Occipital lobe (tissue), 2 donors: ENCODE measurements around the gene CELSR1. TPM values are rescaled to one million over a fixed set of nuclear protein-coding genes. Genes with fewer than 3 reads are reported as not detected.
"Not testable (repeated sequence)": the region's sequence is repeated elsewhere in the genome, so short reads cannot be mapped to it uniquely, and the experiment has no call there.

Source experiments
- DNase-seq: peaks from one replicate; lab custom pipeline; 2025; lab: John Stamatoyannopoulos, UW
- total RNA-seq: library from RNA; depleted of rRNA; stranded (reverse); fragments of >200 nt; gene quantifications from one replicate; pipeline ENCODE4 v1.2.3, GENCODE V29; 2014

The CELSR1 gene
- total RNA-seq, 1 donor from 2014 or later = 4.1 TPM

DNA sequence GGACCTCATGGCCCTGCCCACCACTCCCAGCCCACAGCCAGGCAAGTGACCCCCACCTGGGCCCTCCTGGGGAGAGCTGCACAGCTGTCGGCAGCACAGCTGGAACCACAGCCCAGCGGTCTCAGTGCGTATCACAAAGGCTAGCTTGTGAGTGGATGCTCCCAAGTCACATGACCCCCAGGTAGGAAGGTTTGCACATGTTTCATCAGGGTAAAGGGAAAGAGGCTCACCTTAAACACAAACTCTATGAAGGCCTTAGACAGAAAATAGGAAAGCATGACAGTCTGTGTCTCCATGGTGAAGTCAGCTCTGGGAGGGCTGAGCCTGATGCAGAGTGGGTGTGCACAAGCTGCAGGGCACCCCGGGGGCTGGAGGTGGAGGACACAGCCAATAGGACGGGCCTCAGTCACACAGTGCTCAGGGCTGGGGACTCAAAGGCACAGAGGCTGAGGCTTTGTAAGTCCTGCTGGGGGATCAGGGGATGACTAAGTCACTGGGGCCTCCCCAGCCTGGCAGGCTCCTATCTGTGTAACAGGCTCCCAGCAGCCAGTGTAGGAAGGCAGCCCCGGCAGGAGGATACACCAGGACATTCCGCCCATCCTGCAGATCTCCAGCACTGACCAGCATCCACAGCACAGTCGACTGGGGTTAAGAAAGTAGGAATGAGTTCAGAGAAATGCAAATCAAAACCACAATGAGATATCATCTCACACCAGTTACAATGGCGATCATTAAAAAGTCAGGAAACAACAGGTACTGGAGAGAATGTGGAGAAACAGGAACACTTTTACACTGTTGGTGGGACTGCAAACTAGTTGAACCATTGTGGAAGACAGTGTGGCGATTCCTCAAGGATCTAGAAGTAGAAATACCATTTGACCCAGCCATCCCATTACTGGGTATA is 22.0 kb downstream of the CELSR1 start:
- no peak for DNase-seq

DNA sequence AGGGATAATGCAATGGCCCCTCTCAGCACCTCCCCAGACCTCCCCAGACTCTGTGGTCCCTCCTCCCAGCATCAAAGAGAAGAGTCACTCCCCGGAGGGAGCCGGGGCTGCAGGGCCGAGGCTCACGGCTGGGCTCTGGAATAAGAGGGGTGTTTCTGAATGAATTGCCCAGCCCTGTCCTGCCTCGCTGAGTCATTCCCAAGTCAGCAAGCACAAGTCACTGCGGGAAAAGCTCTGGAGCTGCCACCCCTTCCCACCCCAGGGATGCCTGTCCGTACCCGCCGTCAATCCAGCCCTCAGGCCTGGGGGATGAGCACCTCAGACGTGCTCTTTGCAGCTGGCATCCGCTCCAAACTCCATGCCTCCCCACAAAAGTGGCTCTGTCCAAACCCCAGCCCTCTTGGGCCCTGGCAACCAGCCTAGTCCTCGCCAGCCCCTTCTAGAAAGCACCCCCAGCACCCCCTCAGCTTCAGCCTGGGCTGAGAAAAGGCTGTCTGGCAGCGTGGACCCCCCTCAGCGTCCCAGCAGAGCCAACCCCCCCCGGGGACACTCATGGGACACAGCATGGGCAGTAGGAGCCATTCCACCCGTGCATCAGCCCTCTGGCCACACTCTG is 22.7 kb downstream of the CELSR1 start:
- no peak for DNase-seq

DNA sequence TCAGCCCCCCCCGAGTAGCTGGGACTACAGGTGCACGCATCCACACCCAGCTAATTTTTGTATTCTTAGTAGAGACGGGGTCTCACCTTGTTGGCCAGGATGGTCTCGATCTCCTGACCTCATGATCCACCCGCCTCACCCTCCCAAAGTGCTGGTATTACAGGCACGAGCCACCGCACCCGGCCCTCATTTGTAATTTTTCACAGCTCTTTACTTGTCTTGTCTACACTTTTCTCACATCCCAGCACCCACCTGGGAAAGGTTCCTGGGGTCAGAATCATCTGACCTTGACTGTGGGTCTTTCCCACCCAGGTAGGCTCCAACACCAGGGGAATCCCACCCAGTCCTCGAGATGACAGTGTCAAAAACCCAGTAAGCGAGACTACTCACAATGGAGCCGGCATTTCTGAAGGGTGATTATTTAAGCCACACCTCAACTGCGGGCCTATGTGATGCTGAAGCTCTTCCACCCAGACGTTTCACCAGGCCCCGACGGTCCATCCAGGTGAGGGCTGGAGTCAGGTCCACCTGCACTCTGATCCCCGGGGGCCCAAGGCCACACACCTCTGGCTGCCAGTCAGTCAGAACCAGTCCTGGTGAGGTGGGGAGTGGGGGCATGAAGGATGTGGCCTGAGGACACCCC is 23.4 kb downstream of the CELSR1 start:
- DNase-seq = no peak

DNA sequence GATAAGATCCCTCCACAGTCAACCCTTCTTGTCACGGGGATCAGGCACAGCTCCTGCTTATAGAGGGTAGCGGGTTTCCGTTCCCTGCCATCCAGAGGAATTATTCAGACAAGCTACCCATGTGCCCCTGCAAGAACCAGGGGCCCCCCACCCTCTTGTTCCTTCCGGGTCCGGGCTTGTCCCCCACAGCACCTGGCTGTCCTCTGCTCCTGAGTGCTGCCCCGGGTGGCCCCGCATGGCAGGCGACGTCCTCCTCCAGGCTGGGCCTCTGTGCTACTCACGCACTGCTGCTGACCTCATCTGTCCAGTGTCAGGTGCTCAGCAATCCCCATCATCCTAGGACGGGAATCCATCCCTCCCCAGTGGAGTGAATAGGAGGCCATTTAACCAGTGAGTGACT is 24.7 kb downstream of the CELSR1 start:
- no peak for DNase-seq

DNA sequence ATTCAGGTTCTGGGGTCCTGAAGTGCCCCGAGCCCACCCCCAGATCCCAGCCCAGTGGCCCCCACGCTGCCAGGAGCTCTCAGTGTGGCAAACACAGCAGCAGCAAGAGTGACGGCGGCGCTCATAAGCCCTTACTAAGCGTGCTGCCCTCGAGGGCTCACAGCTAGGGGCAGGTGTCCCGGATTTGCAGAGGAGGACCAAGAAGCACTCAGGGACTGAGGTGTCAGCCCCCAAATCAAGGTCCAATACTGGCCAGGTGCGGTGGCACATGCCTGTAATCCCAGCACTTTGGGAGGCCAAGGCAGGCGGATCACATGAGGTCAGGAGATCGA is 25.4 kb downstream of the CELSR1 start:
- no peak for DNase-seq

DNA sequence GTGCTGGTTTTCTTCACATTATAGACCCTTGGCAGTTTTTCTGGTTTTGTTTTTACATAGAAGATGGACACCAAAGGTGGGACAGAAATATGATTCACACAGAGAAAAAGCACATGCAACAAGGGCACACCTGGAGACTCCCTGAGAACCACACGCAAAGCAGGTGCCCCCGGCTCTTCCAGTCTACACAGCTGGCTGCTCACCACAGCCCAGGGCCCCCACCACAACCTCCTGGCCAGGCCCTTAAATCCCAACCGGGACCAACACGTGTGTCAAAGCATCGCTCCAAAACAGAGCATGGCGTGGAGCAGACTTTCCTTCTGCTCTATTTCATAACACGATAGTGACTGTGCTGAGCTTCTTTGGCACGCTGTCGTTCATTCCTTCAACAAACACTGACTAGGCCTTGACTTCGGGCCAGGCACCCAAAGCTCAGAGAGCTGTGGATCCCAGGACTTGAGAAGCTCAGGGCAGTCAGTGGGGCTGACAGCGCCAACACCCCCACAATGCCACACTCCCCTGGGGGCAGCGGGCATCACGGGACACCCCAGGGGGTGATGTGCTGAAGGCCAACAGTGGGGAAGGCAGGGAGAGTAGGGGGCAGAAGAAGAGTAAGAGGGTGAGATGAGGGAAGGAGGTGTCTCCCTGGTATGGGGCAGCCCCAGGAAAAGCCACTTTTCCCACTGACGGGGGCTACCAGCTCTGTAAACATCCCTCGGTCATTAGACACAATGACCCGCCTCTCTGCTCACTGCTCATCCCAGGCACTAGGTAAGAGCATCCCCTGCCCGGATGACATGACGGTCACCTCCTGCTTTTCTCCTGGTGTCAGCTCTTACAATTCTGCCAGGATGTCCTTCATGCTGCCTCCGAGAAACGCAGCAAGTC is 26.0 kb downstream of the CELSR1 start:
- no peak for DNase-seq

DNA sequence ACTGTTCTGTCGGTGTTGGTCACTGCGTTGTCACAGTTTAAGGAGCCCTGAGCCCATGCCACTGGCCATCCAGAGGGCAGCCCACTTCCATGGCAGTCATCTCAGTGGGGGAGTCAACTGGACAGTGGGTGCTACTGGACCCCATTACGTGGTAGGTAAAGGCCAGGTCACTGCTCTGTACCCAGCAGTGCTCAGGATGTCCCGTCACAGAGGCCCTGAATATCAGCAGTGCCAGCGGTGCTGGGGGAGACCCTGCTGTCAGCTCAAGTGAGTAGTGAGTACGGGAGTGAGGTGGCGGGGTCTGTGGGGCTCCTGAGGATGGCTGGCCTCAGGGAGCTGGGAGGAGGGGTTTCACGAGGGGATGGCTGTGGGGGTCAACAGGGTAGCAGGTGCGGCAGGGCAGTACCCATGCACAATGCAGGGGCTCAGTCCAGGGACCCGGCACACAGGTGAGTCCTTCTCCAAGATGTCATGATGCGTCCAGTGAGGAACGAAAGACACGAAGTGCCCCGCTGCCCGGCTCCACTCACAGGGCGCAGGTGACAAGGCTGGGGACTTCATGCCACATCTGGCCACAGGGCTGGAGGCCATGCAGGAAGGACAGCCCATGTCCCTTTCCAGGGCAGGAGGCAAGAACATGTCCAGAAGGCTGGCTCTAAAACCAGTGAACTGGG is 27.9 kb downstream of the CELSR1 start:
- DNase-seq = no peak

DNA sequence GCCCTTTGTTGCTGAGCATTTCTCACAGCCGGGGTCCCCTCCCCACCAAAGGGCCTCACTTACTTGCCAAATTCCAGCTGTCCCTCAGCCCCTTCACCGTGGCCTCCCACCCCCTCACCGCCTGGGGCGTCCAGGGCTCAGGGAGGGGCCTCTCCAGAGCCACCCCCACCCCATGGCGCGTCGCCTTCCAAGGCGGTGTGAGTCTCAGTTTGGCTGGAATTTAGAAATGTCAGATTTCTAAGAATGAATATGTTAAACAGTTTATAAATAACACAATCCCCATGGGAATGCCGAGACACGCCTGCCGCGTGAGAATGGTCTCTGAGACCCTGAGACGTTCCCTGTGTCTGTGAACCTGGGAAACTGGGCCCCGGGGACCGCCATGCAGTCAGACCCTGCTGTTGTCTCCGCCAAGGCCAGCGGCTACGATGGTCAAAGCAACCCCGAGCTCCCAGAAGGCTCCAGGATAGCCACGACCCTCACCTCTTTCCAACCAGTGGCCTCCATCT is 28.9 kb downstream of the CELSR1 start:
- no peak for DNase-seq

DNA sequence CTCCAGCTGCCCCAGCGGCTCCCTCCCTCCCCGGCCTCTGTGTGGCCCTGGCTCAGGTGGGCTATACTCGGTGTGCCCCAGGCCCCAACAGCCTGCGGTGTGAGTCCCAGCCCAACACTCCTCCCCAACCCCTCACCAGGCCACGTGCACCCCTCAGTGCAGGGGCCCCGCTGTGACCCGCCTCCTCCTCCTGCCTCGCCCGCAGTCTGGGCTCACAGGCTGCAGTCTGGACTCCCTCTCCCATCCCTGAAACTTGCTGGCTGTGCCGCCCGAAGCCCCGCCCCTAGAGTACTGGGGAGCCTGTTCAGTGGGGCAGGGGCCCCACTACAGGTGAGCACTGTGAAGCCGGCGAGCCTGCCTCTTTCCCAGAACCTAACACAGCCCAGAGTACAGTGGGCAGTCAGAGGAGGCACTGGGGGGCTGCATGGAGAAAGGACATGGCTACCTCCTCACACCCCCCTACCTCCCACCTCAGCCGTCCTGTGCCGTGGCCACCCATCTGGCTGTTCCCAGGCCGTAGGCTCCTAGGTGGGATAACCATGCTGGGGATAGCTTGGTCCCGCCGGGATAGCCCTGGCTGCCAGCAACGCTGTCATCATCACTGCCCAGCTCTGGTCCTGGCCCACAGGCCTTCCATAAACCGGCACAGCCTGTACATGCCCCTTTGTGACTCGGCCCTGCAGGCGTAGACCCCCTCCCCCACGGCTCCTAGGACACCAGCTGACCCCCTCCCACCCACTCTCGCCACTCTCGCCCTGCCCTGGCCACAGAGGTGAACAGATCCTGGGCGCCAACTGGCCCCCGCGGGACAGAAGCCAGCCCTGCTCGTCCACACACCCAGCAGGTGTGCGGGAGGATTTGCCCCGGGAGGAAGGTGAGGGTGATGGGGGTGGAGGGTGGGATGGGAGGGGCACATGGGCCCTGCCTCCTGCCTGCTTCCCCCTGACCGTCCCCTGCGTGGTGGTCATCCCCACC is 29.7 kb downstream of the CELSR1 start:
- no peak for DNase-seq

DNA sequence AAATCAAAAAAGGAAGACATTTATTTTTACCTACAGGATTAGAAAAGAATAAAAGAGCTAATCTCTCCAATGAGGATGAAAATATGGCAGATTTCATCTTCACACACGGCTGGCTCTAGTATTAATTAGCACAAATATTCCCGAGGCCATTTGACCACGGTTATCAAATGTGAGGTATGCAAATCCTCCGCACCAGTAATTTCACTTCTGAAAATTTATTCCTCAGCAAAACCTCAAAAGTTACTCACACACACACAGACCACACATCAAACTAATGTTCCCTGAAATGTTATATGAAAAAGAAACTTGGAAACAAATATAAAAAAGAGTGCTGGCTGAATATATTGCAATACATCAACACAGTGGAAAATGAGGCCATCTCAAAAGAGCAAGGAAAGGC is 32.8 kb downstream of the CELSR1 start:
- DNase-seq = no peak

DNA sequence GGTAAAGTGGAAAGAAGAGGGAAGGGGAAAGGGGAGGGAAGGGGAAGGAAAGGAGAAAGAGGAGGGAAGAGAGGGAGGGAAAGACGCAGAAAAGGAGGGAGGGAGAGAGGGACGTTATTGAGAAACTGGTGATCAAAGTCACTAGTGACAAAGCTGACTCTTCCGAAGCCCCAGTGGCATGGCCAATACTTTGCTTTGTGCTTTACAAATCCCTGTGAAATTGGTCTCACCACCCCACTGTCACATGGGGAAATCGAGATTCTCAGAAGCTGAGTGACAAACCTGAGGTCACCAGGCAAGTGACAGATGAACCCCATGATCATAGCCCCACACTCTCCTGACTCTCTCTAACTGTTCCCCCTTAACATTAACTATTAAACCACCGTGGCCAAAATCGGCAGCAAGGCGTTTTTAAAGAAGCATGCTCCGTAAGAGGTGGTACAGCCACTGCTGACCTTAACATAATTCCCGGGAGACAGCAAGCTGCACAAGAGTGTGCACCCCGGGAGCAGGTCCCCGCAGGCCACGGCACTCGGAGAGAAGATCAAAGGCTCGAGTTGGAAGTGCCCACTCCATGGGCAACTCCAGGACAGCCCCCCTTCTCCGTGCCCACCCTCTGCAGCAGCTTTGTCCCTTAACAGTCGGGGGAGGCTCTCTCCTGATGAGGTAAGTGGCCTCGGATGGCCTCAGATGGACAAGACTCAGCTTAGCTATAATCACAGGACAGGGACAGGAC is 34.8 kb downstream of the CELSR1 start:
- DNase-seq = no peak

DNA sequence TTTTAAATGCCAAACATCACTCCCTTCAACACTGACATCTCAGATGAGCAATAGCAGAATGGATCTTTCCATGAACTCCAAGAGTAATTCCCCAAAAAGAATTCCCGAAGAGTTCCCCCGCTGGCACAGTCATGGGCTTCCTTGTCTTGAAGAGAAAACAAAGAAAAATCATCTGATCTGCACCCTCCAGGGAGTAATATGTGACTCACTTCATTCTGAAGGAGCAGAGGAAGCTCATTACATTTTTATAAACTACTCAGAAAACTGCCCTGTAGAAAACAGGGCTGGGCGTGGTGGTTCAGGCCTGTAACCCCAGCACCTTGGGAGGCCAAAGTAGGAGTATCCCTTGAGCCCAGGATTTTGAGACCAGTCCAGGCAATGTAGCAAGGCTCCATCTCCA is 35.7 kb downstream of the CELSR1 start:
- no peak for DNase-seq

DNA sequence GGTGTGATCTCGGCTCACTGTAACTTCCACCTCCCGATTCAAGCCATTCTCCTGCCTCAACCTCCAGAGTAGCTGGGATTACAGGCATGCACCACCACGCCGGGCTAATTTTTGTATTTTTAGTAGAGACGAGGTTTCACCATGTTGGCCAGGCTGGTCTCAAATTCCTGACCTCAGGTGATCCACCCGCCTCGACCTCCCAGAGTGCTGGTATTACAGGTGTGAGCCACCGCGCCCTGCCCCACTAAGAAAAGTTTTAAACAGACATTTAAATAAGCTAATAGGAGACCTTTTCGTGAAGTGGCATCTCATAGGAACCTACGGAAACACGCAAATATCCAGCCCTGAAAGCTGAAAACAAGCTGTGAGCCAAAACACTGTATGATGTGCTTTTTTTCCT is 36.2 kb downstream of the CELSR1 start:
- DNase-seq = not testable (repeated sequence)

DNA sequence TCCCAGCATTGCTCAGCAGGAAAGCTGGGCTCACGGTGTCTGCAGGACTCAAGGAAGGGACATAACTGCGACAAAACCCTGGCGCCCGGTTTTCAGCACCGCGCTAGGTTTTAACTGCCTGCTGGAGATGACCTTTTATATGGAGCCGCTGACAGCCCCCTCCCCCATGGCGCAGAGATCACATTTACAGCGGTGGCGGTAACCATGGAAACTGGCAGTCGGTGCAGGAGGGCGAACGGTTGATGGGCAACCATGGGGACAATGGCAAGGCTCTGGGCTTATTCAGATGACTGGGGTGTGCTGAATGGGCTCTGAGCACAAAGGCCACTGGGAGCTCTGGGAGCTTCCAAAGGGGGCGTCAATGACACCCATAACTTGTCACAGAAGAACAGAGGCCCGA is 37.2 kb downstream of the CELSR1 start:
- no peak for DNase-seq

DNA sequence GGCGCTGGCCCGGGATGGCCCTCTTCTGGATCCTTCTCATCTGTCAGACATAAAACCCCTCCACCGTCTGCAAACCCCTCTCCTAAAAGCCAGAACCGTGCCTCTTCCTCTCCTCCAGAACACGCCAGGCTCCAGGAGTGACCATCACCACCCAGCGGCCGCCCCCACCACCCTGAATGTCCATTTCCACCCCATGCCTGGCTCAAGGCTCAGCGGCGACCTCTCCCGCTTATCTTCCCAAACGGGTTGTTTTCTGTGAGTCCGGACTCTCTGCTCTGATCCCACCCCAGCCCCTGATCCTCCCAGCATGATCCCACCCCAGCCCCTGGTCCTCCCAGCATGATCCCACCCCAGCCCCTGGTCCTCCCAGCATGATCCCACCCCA is 37.6 kb downstream of the CELSR1 start:
- no peak for DNase-seq

DNA sequence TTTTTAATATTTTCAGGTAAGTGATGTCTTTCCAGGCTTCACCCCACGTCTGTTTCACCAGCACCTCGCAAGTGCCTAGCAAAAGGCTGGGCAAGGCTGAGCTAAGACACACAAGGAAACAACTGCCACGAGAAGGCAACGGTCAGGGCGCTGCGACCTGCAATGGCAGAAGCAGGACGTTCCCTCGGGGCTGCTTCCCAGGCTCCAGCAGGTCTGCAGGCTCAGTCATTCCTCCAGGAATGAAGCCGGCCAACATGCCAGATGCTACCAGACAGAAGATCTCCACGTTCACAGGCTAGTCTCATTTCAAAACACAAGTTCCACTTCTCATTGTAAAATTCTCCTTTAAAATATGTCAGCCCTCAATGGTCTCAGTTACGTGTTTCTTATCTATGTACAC is 45.5 kb downstream of the CELSR1 start:
- no peak for DNase-seq

DNA sequence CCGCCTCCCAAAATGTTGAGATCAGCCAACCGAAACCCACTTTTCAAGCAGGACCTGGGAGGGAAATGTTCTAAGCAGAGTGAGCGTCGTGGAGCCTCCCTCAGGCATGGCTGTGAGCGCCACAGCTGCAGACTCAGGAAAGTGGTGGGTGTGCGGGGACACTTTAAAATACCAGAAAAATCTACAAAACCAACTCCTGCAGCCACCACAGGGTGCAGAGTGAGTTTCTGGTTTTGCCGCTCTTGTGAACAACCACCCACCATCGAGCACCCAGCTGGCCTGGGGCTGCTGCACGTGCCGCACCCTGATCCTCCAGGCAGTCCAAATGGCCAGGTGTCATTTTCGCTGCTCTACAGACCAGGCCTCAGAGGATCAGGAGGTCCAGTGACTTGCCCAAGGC is 46.9 kb downstream of the CELSR1 start:
- DNase-seq = no peak

DNA sequence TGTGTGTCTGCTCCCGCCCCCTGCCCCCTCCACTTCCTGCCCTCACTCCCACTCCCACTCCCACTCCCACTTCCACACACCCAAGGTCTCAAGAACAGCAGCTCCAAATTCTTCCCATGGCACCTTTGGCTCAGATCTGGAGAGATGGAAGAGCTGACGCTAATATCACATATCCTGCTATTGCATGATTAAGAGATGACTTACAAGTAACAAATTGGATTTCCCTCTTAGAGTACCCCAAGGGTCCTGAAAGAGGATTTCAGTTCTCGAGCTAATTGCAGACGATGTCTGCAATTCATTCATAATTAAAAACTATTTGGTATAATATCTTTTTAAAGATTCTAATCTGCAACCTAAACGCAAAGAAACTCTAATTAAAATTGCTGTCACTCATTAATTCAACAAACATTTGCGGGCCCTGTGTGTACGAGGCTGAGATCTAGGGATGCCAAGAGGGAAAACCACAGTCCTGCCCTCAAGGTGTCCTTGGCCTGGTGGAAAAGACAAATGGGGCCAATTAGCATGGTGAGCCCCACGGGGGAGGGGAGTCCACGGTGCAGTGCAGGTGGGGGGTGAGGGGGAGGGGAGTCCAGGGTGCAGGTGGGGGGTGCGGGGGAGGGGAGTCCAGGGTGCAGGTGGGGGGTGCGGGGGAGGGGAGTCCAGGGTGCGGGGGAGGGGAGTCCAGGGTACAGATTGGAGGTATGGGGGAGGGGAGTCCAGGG is 50.3 kb downstream of the CELSR1 start:
- no peak for DNase-seq
